GM06990 (cell line): Measurements from ENCODE around the gene HS6ST3.

Experiments used
- DNase-seq: peaks from one replicate; pipeline ENCODE4 v3.0.0-alpha.2; 2011; ENCODE audit not compliant: insufficient read length; ENCODE audit errors: extremely low read depth
- H3K27me3 ChIP-seq: replicated peaks from 2 replicates; pipeline ENCODE4 v1.6.0; 2011; ENCODE audit warnings: low read length; ENCODE audit not compliant: control insufficient read depth, insufficient read depth
- H3K36me3 ChIP-seq: 2 replicates; pipeline ENCODE4 v1.5.1; 2011; ENCODE audit warnings: low read length; ENCODE audit not compliant: control insufficient read depth, insufficient read depth
- H3K4me3 ChIP-seq: replicated peaks from 2 replicates; pipeline ENCODE4 v1.5.1; 2011; ENCODE audit warnings: low read depth, mild to moderate bottlenecking, control low read depth, low read length
- TF ChIP-seq, protein P1 (sequence below): IDR thresholded peaks from 2 replicates; pipeline ENCODE4 v1.5.1; 2011; ENCODE audit warnings: low read length, control low read depth, mild to moderate bottlenecking, inconsistent platforms; ENCODE audit not compliant: insufficient read depth, poor library complexity, severe bottlenecking

Gene HS6ST3

DNA sequence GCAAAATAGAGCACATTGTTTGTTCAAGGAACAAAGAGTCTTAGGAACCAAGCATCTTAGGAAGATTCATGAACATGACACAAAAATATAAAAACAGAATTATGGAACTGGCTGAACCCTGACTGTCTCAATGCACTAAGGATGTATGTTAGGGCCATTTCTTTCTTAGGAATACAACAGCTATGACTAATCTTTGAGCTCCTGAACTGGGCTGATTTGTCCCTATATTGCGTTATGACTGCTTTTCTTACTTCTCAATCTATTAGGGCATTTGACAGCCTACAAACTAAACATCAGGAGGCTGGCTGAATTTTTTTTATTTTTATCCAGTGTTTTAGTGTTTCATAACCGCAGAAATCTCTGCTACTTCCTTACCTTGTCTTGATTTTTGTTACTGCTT, 693.1 kb downstream of the HS6ST3 start:
- no peaks in the 10 kb centered on the region for H3K27me3 ChIP-seq
- DNase-seq: no peak
- H3K4me3 ChIP-seq: no peak overlapping the region
- H3K36me3 ChIP-seq: no peaks in the 10 kb centered on the region
- TF ChIP-seq, protein P1, sequence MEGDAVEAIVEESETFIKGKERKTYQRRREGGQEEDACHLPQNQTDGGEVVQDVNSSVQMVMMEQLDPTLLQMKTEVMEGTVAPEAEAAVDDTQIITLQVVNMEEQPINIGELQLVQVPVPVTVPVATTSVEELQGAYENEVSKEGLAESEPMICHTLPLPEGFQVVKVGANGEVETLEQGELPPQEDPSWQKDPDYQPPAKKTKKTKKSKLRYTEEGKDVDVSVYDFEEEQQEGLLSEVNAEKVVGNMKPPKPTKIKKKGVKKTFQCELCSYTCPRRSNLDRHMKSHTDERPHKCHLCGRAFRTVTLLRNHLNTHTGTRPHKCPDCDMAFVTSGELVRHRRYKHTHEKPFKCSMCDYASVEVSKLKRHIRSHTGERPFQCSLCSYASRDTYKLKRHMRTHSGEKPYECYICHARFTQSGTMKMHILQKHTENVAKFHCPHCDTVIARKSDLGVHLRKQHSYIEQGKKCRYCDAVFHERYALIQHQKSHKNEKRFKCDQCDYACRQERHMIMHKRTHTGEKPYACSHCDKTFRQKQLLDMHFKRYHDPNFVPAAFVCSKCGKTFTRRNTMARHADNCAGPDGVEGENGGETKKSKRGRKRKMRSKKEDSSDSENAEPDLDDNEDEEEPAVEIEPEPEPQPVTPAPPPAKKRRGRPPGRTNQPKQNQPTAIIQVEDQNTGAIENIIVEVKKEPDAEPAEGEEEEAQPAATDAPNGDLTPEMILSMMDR: no peak

DNA sequence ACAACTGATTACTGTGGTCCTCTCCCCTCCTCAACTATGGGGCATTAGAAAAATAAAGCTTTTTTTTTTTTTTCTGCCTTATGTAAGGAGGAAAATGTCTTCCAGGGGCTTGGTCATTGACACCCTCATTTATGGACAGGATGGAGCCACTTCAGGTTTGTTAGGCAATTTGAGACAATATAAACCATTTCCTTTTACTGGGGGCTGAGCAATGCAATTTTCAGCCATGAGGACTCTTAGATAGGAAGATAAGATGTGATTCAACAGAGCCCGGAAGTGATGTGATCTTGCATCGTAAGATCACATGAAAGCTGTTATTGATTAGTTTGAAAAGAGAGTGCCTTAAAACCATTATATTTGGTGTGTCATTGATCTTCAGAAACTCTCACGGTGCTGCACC, 693.6 kb downstream of the HS6ST3 start:
- no peak overlapping the region for H3K4me3 ChIP-seq
- TF ChIP-seq, protein P1: no peak
- no peaks in the 10 kb centered on the region for H3K27me3 ChIP-seq
- H3K36me3 ChIP-seq: no peaks in the 10 kb centered on the region
- no peak for DNase-seq

GRCh38 chr13:96785986-96786385, 696.1 kb downstream of the HS6ST3 start:
- TF ChIP-seq, protein P1: no peak

GRCh38 chr13:96792188-96792587, 702.3 kb downstream of the HS6ST3 start:
- no peak for DNase-seq
- TF ChIP-seq, protein P1: no peak
- H3K4me3 ChIP-seq: no peak overlapping the region
- H3K36me3 ChIP-seq: no peaks in the 10 kb centered on the region
- no peaks in the 10 kb centered on the region for H3K27me3 ChIP-seq

More at GRCh38 chr13:96785986-96786385, 696.1 kb downstream of the HS6ST3 start:
- no peaks in the 10 kb centered on the region for H3K36me3 ChIP-seq
- no peak overlapping the region for H3K4me3 ChIP-seq
- no peak for DNase-seq
- H3K27me3 ChIP-seq: no peaks in the 10 kb centered on the region

GRCh38 chr13:96792736-96793403, 703.0 kb downstream of the HS6ST3 start:
- Histone ChIP-seq H3K27me3 (no peaks in the 10 kb centered on the region), H3K36me3 (no peaks in the 10 kb centered on the region), H3K4me3 (no peak overlapping the region)
- DNase-seq: no peak
- TF ChIP-seq, protein P1: no peak

- no peak for DNase-seq
- H3K27me3 ChIP-seq: no peaks in the 10 kb centered on the region
- no peaks in the 10 kb centered on the region for H3K36me3 ChIP-seq
- TF ChIP-seq, protein P1: no peak
- H3K4me3 ChIP-seq: no peak overlapping the region
These were observed 703.5 kb downstream of the HS6ST3 start for GRCh38 chr13:96793404-96793755.
